ENCODE data around the gene CCDC63. TPM values are rescaled to one million over a fixed set of nuclear protein-coding genes. Genes with fewer than 3 reads are reported as not detected.

Gene CCDC63
- total and polyA plus RNA-seq, 9 of the 15 experiments (the other 6 are each of a cell fraction or from before 2014, with no cell fraction given) = not detected

- TF ChIP-seq ZNF589 (CRISPR knock-in tag; IDR thresholded peaks at IDR 0.05; ENCODE audit: low read depth) (no peak), CHD4 (IDR thresholded peaks at IDR 0.05; ENCODE audit: insufficient read depth, insufficient replicate concordance, low read depth, low read length, poor library complexity, severe bottlenecking) (no peak), CCAR2 (IDR thresholded peaks at IDR 0.05; ENCODE audit: low read depth, low read length) (no peak), PTBP1 (IDR thresholded peaks at IDR 0.05; ENCODE audit: low read depth, low read length) (no peak), XRCC4 (IDR thresholded peaks at IDR 0.05; ENCODE audit: extremely low read depth, insufficient read depth, insufficient read length) (no peak)
These were observed 28.3 kb upstream of the CCDC63 start (continued) for GRCh38 chr12:110818511-110818910.

- H3K79me2 ChIP-seq (ENCODE audit: control insufficient read depth, insufficient read depth, low read length) = no peaks in the 10 kb centered on the region
- no peak for TF ChIP-seq BRF1 (IDR thresholded peaks at IDR 0.05; ENCODE audit: borderline replicate concordance, extremely low read depth, insufficient read length)
- TF ChIP-seq ZNF175 (CRISPR knock-in tag; IDR thresholded peaks at IDR 0.05; ENCODE audit: low read depth) = peak; percentile 32; the same call in 1 of the 2 replicates
- no peak for TF ChIP-seq CBX8 (IDR thresholded peaks at IDR 0.05; ENCODE audit: borderline replicate concordance, extremely low read depth, low read depth, low read length, poor library complexity, severe bottlenecking)
- no peak for TF ChIP-seq ZNF445 (CRISPR knock-in tag; IDR thresholded peaks at IDR 0.05; ENCODE audit: low read depth)
- TF ChIP-seq HDAC8 (tag; IDR thresholded peaks at IDR 0.05) = 0 out of 2 replicates have a peak, but pooled peaks have one; percentile 25
- peak; percentile 75; the same call in 1 of the 2 replicates for TF ChIP-seq PTTG1 (tag; IDR thresholded peaks at IDR 0.05; ENCODE audit: low read depth)
- peak; percentile 18; the same call in 1 of the 2 replicates for TF ChIP-seq PYGO2 (tag; IDR thresholded peaks at IDR 0.05)
- TF ChIP-seq NR4A1 (CRISPR knock-in tag; IDR thresholded peaks at IDR 0.05) = no peak
- peak; percentile 55; the same call in 1 of the 2 replicates for TF ChIP-seq NR4A1 (tag; IDR thresholded peaks at IDR 0.05)
- no peaks in the 10 kb centered on the region for H3K4me1 ChIP-seq (replicated peaks in 1 of 2; ENCODE audit: control insufficient read depth in 2 of 2, insufficient read depth in 2 of 2, low read length in 2 of 2)
- peaks cover 6 to 36% of the 10 kb centered on the region in 2 experiments; a peak in 3 of 5 replicates for H3K27me3 ChIP-seq (ENCODE audit: control insufficient read depth in 2 of 2, insufficient read depth in 2 of 2, low read length in 2 of 2)
- ChIA-PET POLR2A (no interaction called here), CTCF (ENCODE audit: low intra/inter-chr PET ratio) (no interaction called here)
- ATAC-seq = no peak
- no peak overlapping the region for H3K4me2 ChIP-seq (ENCODE audit: insufficient read depth, low read length)
- intact Hi-C loops (cut with micrococcal nuclease) = no loop called here
- no peaks in the 10 kb centered on the region for H3K9me1 ChIP-seq (ENCODE audit: control insufficient read depth, insufficient read depth, low read length)
- DNase-seq (ENCODE audit: extremely low read depth in 1 of 4, low spot score in 3 of 4) = no peak
- H4K20me1 ChIP-seq (replicated peaks; ENCODE audit: control insufficient read depth, insufficient read depth, low read length) = no peaks in the 10 kb centered on the region
- no peaks in the 10 kb centered on the region for H3K9me3 ChIP-seq (replicated peaks; ENCODE audit: control insufficient read depth, insufficient read depth, low read depth, low read length)
- H3K4me3 ChIP-seq = no peak overlapping the region
- 26% methylated on average over 3 of the region's 3 CpGs for WGBS (ENCODE audit: insufficient coverage, low coverage, missing lambda C conversion rate)
- H3K36me3 ChIP-seq (ENCODE audit: control insufficient read depth, insufficient read depth, low read length) = no peaks in the 10 kb centered on the region
- no peak overlapping the region for H2AFZ ChIP-seq (ENCODE audit: low read depth, low read length)
- BruUV-seq (replicated peaks) = no TSS peak
- H3K27ac ChIP-seq (ENCODE audit: extremely low read depth, low read depth, low read length) = no peak overlapping the region
- in situ Hi-C loops (cut with MboI) = no loop called here
- FAIRE-seq = no peak
- no peak overlapping the region for H3K9ac ChIP-seq (ENCODE audit: insufficient read depth in 1 of 2, low read depth in 2 of 2, low read length in 2 of 2)
These were observed 27.6 kb upstream of the CCDC63 start for GRCh38 chr12:110819150-110819549.

All from K562 (cell line).